ENCODE results near the gene NUDT3.

DNA sequence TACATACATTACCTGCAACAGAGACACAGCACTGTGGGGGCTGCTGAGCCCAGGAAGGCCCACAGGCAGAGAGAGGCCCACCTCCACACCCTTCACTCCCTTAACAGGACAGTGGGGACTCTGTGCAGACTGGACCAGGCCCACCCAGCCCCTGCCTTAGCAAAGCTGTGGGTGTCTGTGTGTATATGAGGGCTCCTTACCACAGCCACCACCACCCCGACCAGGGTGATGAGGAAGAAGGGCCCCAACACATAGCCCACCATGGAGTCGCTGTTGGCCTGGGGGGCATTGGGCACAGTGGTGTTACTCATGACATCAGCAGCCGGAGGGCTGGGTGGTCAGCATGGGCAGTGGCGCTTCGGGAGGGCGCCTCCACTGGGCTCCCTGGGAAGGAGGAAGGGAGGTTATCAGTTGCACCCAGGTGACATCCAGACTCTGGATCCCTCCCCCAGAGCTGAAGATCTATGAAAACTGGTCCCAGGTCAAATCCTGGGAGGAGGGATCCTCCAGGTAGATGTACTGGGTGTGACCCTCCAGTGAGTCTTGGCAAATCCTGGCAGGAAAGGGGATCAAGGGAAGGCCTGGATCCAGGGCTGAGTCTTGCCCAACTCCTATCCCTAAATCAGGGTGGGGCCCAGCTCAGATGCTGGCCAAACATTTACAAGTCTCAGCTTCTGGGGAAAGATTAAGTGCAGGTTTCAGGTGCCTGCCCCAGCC, 144.8 kb downstream of the NUDT3 start:
- TF ChIP-seq POLR2A (IDR thresholded peaks at IDR 0.05; ENCODE audit: borderline replicate concordance, extremely low read depth, insufficient read depth, insufficient read length) (no peak), EZH2 (IDR thresholded peaks at IDR 0.05) (no peak), EZH2phosphoT487 (IDR thresholded peaks at IDR 0.05; ENCODE audit: borderline replicate concordance) (no peak), POLR2AphosphoS5 (IDR thresholded peaks at IDR 0.05; ENCODE audit: low read depth, low read length) (no peak; the same call in 1 of the 2 replicates)
- TF ChIP-seq, protein P1, sequence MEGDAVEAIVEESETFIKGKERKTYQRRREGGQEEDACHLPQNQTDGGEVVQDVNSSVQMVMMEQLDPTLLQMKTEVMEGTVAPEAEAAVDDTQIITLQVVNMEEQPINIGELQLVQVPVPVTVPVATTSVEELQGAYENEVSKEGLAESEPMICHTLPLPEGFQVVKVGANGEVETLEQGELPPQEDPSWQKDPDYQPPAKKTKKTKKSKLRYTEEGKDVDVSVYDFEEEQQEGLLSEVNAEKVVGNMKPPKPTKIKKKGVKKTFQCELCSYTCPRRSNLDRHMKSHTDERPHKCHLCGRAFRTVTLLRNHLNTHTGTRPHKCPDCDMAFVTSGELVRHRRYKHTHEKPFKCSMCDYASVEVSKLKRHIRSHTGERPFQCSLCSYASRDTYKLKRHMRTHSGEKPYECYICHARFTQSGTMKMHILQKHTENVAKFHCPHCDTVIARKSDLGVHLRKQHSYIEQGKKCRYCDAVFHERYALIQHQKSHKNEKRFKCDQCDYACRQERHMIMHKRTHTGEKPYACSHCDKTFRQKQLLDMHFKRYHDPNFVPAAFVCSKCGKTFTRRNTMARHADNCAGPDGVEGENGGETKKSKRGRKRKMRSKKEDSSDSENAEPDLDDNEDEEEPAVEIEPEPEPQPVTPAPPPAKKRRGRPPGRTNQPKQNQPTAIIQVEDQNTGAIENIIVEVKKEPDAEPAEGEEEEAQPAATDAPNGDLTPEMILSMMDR (IDR thresholded peaks at IDR 0.05 in 2 of 3, conservative IDR thresholded peaks at IDR 0.05 in 1 of 3; ENCODE audit: borderline replicate concordance in 1 of 3, insufficient read depth in 1 of 3, low read depth in 2 of 3, low read length in 2 of 3) = no peak

Data from HCT116 (cell line).